Endodermal cell (in vitro differentiated cells): ENCODE results near the gene UVRAG. TPM values are rescaled to one million over a fixed set of nuclear protein-coding genes. Genes with fewer than 3 reads are reported as not detected.
A peak's percentile ranks its signal among the peaks of the same experiment; 100 is the strongest.

Experiments
- DNase-seq: peaks from one replicate; pipeline ENCODE4 v3.0.0-alpha.2; 2017
- H3K27ac ChIP-seq: 2 replicates; pipeline ENCODE4 v1.5.1; 2013; ENCODE audit warnings: mild to moderate bottlenecking, low read depth, low read length, moderate library complexity
- H3K27me3 ChIP-seq: 2 replicates; pipeline ENCODE4 v1.6.1; 2013; ENCODE audit warnings: mild to moderate bottlenecking, low read length, moderate library complexity; ENCODE audit not compliant: insufficient read depth, control insufficient read depth, poor library complexity, severe bottlenecking
- H3K36me3 ChIP-seq: 2 replicates; pipeline ENCODE4 v1.7.0; 2013; ENCODE audit warnings: mild to moderate bottlenecking, low read length, moderate library complexity; ENCODE audit not compliant: control insufficient read depth, insufficient read depth
- H3K4me1 ChIP-seq: one replicate; pipeline ENCODE4 v1.7.0; 2013; ENCODE audit warnings: low read length; ENCODE audit not compliant: control insufficient read depth, insufficient read depth
- H3K4me3 ChIP-seq: 2 replicates; pipeline ENCODE4 v1.5.1; 2013; ENCODE audit warnings: mild to moderate bottlenecking, low read length, moderate library complexity
- H3K9ac ChIP-seq: 2 replicates; pipeline ENCODE4 v1.6.1; 2013; ENCODE audit warnings: mild to moderate bottlenecking, low read length, moderate library complexity; ENCODE audit not compliant: poor library complexity, severe bottlenecking; ENCODE audit errors: extremely low read depth
- H3K9me3 ChIP-seq: 2 replicates; pipeline ENCODE4 v1.6.1; 2013; ENCODE audit warnings: mild to moderate bottlenecking, low read length, moderate library complexity; ENCODE audit not compliant: control insufficient read depth
- H3K27ac Mint-ChIP-seq: 2 replicates; pipeline ENCODE4 v1.8.0; 2020; ENCODE audit warnings: mixed read lengths
- H3K27me3 Mint-ChIP-seq: 2 replicates; pipeline ENCODE4 v1.8.0; 2021; ENCODE audit warnings: mild to moderate bottlenecking, mixed read lengths; ENCODE audit not compliant: insufficient read depth
- H3K36me3 Mint-ChIP-seq: 2 replicates; pipeline ENCODE4 v1.8.0; 2020; ENCODE audit warnings: low read depth, mixed read lengths
- H3K4me1 Mint-ChIP-seq: 2 replicates; pipeline ENCODE4 v1.8.0; 2020; ENCODE audit warnings: mixed read lengths
- H3K4me3 Mint-ChIP-seq: 2 replicates; pipeline ENCODE4 v1.8.0; 2020; ENCODE audit warnings: mild to moderate bottlenecking, moderate library complexity, mixed read lengths
- H3K9me3 Mint-ChIP-seq: 2 replicates; pipeline ENCODE4 v1.8.0; 2020; ENCODE audit warnings: mild to moderate bottlenecking, mixed read lengths
- CTCF ChIP-seq: fragments of 200-600 bp; sonication (generic); conservative IDR thresholded peaks from 2 replicates; pipeline ENCODE4 v1.5.0; 2021; ENCODE audit warnings: antibody characterized with exemption, mild to moderate bottlenecking
- WGBS, 2 experiments: methylation state at CpG; one replicate each; pipeline versions ENCODE4 v1.1.5 to v1.1.7; 2013; ENCODE audit warnings: missing lambda C conversion rate in 2 of 2, mixed read lengths in 1 of 2; ENCODE audit not compliant: insufficient coverage in 1 of 2, insufficient read length in 1 of 2; 5-methylcytosine and 5-hydroxymethylcytosine counted together
- total RNA-seq, 2 donors: library from RNA; stranded (reverse); fragmentation: NEBNext Ultra II Directional in 1 of 2; extraction: Animal tissue kit (Norgen Biotek cat#: 25700) in 1 of 2; gene quantifications; 2 replicates in 1 of 2; 3 replicates in 1 of 2; pipeline ENCODE4 v1.2.1, GENCODE V29; 2021

UVRAG gene
- total RNA-seq, 2 donors from 2014 or later = 19.7 to 34.9 TPM

GRCh38 chr11:75980031-75980430 is 165.0 kb downstream of the UVRAG start:
- Histone ChIP-seq H3K36me3 (peaks cover 17% of the 10 kb centered on the region), H3K4me1 (no peaks in the 10 kb centered on the region), H3K9me3 (no peaks in the 10 kb centered on the region), H3K9ac (peak overlapping the region; percentile 82), H3K27ac (no peak overlapping the region), H3K4me3 (peak overlapping the region; percentile 83), H3K27me3 (no peaks in the 10 kb centered on the region)
- Mint-ChIP-seq H3K9me3 (peaks cover 21% of the 10 kb centered on the region), H3K4me3 (peak overlapping the region; percentile 91), H3K4me1 (peaks cover 19% of the 10 kb centered on the region), H3K36me3 (peaks cover 18% of the 10 kb centered on the region), H3K27me3 (peaks cover 5% of the 10 kb centered on the region), H3K27ac (peak overlapping the region; percentile 98)
- no peak for TF ChIP-seq CTCF
- WGBS, 2 experiments = 63 to 72% methylated on average over 2 of the region's 2 CpGs
- DNase-seq = peak; percentile 42

- DNase-seq = no peak
- peaks cover 18% of the 10 kb centered on the region for H3K36me3 Mint-ChIP-seq
Measured at GRCh38 chr11:75981546-75981945, 166.5 kb downstream of the UVRAG start.

GRCh38 chr11:75982309-75982708 is 167.3 kb downstream of the UVRAG start:
- Mint-ChIP-seq H3K36me3 (peaks cover 20% of the 10 kb centered on the region), H3K4me3 (peak overlapping the region; percentile 91), H3K4me1 (peaks cover 16% of the 10 kb centered on the region), H3K9me3 (peaks cover 12% of the 10 kb centered on the region), H3K27me3 (peaks cover 3% of the 10 kb centered on the region), H3K27ac (peak overlapping the region; percentile 68)
- Histone ChIP-seq H3K27me3 (no peaks in the 10 kb centered on the region), H3K9ac (no peak overlapping the region), H3K4me3 (peak overlapping the region; percentile 83), H3K27ac (no peak overlapping the region), H3K4me1 (no peaks in the 10 kb centered on the region), H3K9me3 (no peaks in the 10 kb centered on the region), H3K36me3 (peaks cover 29% of the 10 kb centered on the region)
- TF ChIP-seq CTCF = no peak
- 65 to 95% methylated on average over 4 of the region's 4 CpGs for WGBS, 2 experiments
- peak; percentile 48 for DNase-seq

More at GRCh38 chr11:75981546-75981945, 166.5 kb downstream of the UVRAG start:
- H3K4me3 Mint-ChIP-seq = peak overlapping the region; percentile 91
- H3K9me3 Mint-ChIP-seq = peaks cover 15% of the 10 kb centered on the region
- H3K27ac ChIP-seq = no peak overlapping the region
- peak overlapping the region; percentile 83 for H3K4me3 ChIP-seq
- no peak for TF ChIP-seq CTCF
- H3K4me1 ChIP-seq = no peaks in the 10 kb centered on the region
- no peaks in the 10 kb centered on the region for H3K9me3 ChIP-seq
- peak overlapping the region; percentile 68 for H3K27ac Mint-ChIP-seq
- peaks cover 21% of the 10 kb centered on the region for H3K36me3 ChIP-seq
- H3K4me1 Mint-ChIP-seq = peaks cover 16% of the 10 kb centered on the region
- H3K9ac ChIP-seq = no peak overlapping the region
- 33 to 57% methylated on average over 1 of the region's 1 CpG for WGBS, 2 experiments
- H3K27me3 ChIP-seq = no peaks in the 10 kb centered on the region
- peaks cover 3% of the 10 kb centered on the region for H3K27me3 Mint-ChIP-seq
